CD4-positive, alpha-beta T cell treated with Interleukin-10 for 1 hour (primary cell): ENCODE data around the gene TMEM258.

Experiments
- DNase-seq: peaks from one replicate; pipeline ENCODE4 v3.0.0-alpha.2; 2020

Gene TMEM258

GRCh38 chr11:61817471-61818202 lies 25.2 kb upstream of the TMEM258 start:
- DNase-seq = no peak

GRCh38 chr11:61816736-61817455 lies 24.5 kb upstream of the TMEM258 start, which contains the start of gene FADS1:
FADS1 (minus strand) TSS chr11:61817003; CDS start chr11:61816929, 74 bp downstream.
- DNase-seq = peak; percentile 76

GRCh38 chr11:61815790-61816735 lies 23.7 kb upstream of the TMEM258 start:
- peak; percentile 56 for DNase-seq

- DNase-seq = peak; percentile 45
Observed at GRCh38 chr11:61814958-61815789, 22.8 kb upstream of the TMEM258 start.

GRCh38 chr11:61814247-61814957 lies 22.0 kb upstream of the TMEM258 start:
- DNase-seq = peak; percentile 23

- DNase-seq = no peak
Observed at GRCh38 chr11:61812736-61813411, 20.5 kb upstream of the TMEM258 start.

GRCh38 chr11:61811831-61812230 lies 19.4 kb upstream of the TMEM258 start:
- DNase-seq = no peak

- no peak for DNase-seq
Observed at GRCh38 chr11:61810671-61811175, 18.3 kb upstream of the TMEM258 start.

GRCh38 chr11:61806785-61807184 lies 14.4 kb upstream of the TMEM258 start:
- no peak for DNase-seq

GRCh38 chr11:61805146-61805545 lies 12.7 kb upstream of the TMEM258 start:
- DNase-seq = no peak

GRCh38 chr11:61803889-61804647 lies 11.7 kb upstream of the TMEM258 start:
- no peak for DNase-seq

GRCh38 chr11:61802605-61803004 lies 10.2 kb upstream of the TMEM258 start:
- no peak for DNase-seq

GRCh38 chr11:61800331-61801281 lies 8.2 kb upstream of the TMEM258 start:
- DNase-seq = no peak

- DNase-seq = no peak
Observed at GRCh38 chr11:61799665-61800284, 7.4 kb upstream of the TMEM258 start.

GRCh38 chr11:61797263-61797944 lies 5.0 kb upstream of the TMEM258 start:
- DNase-seq = peak; percentile 83

- DNase-seq = no peak
Observed at GRCh38 chr11:61795876-61796526, 3.6 kb upstream of the TMEM258 start.

GRCh38 chr11:61795459-61795858 lies 3.1 kb upstream of the TMEM258 start:
- no peak for DNase-seq
